ENCODE measurements around the gene PERP.

PERP gene

DNA sequence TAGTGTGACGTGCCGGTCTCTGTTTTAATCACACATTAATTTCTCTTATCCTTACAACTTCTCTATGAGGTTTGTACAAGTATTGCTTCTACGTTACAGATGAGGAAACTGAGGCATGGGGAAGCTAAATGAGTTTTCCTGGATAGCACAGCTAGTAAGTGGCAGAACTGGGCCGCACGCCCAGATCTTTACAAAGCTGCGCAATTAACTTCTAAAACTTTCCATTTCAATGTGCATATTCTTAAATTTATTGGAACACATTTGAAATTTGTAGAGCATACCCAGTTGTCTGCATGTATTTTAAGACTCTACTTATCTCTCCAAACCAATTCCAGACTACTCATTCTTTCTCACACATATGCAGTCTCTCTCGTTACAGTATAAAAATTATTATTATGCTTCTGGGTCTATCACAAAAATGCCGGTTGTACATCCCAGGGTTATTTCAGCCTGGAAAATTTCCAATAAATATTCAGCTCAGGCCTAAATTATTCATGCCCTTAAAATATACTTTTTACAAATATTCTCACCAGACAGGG, 10.2 kb upstream of the PERP start:
- Histone ChIP-seq H3K4me3 (ENCODE audit: low read depth in 1 of 5, low read length in 5 of 5) (no peak overlapping the region), H3K27me3 (ENCODE audit: control insufficient read depth in 5 of 5, insufficient read depth in 4 of 5, low read length in 5 of 5) (peaks cover 0 to 8% (median 0%) of the 10 kb centered on the region in 5 donors), H3K27ac (ENCODE audit: low read depth, low read length) (no peak overlapping the region), H3K9me3 (ENCODE audit: control insufficient read depth in 5 of 5, low read length in 5 of 5) (no peaks in the 10 kb centered on the region), H3K36me3 (ENCODE audit: control insufficient read depth in 5 of 5, insufficient read depth in 5 of 5, low read length in 5 of 5) (no peaks in the 10 kb centered on the region), H3K4me1 (ENCODE audit: control insufficient read depth in 5 of 5, insufficient read depth in 5 of 5, low read length in 5 of 5) (peaks cover 0 to 22% (median 17%) of the 10 kb centered on the region in 5 donors), H3K9ac (ENCODE audit: low read length in 5 of 5) (no peak overlapping the region)

DNA sequence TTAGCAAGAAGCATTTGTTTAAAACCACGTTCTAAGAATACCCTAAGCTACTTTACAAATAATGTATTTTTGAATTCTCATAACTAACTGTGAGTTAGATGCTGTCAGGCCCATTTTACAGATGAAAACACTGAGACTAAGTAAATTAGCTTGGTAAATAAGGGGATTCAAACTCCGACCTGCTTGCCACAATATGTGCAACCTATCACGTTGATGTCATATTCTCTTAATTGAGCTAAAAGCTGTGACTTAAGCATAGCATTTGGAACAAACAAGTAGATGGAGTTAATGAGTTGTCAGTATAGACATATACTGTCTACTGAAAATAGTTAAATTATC, 9.4 kb upstream of the PERP start:
- Histone ChIP-seq H3K9ac (ENCODE audit: low read length in 5 of 5) (no peak overlapping the region), H3K9me3 (ENCODE audit: control insufficient read depth in 5 of 5, low read length in 5 of 5) (no peaks in the 10 kb centered on the region), H3K27me3 (ENCODE audit: control insufficient read depth in 5 of 5, insufficient read depth in 4 of 5, low read length in 5 of 5) (peaks cover 0 to 8% (median 0%) of the 10 kb centered on the region in 5 donors), H3K36me3 (ENCODE audit: control insufficient read depth in 5 of 5, insufficient read depth in 5 of 5, low read length in 5 of 5) (no peaks in the 10 kb centered on the region), H3K4me1 (ENCODE audit: control insufficient read depth in 5 of 5, insufficient read depth in 5 of 5, low read length in 5 of 5) (peaks cover 0 to 22% (median 13%) of the 10 kb centered on the region in 5 donors), H3K27ac (ENCODE audit: low read depth, low read length) (no peak overlapping the region), H3K4me3 (ENCODE audit: low read depth in 1 of 5, low read length in 5 of 5) (no peak overlapping the region)

GRCh38 chr6:138115877-138116660, 8.8 kb upstream of the PERP start:
- H3K9ac ChIP-seq (ENCODE audit: low read length in 5 of 5), result no peak overlapping the region
- no peak overlapping the region for H3K4me3 ChIP-seq (ENCODE audit: low read depth in 1 of 5, low read length in 5 of 5)
- H3K9me3 ChIP-seq (ENCODE audit: control insufficient read depth in 5 of 5, low read length in 5 of 5), result no peaks in the 10 kb centered on the region
- no peaks in the 10 kb centered on the region for H3K36me3 ChIP-seq (ENCODE audit: control insufficient read depth in 5 of 5, insufficient read depth in 5 of 5, low read length in 5 of 5)
- H3K27ac ChIP-seq (ENCODE audit: low read depth, low read length), result peak overlapping the region; percentile 20
- H3K27me3 ChIP-seq (ENCODE audit: control insufficient read depth in 5 of 5, insufficient read depth in 4 of 5, low read length in 5 of 5), result peaks cover 0 to 8% (median 0%) of the 10 kb centered on the region in 5 donors
- peaks cover 0 to 18% (median 11%) of the 10 kb centered on the region in 5 donors for H3K4me1 ChIP-seq (ENCODE audit: control insufficient read depth in 5 of 5, insufficient read depth in 5 of 5, low read length in 5 of 5)

GRCh38 chr6:138115201-138115600, 8.0 kb upstream of the PERP start:
- no peak overlapping the region for H3K9ac ChIP-seq (ENCODE audit: low read length in 5 of 5)
- H3K27ac ChIP-seq (ENCODE audit: low read depth, low read length), result no peak overlapping the region
- H3K27me3 ChIP-seq (ENCODE audit: control insufficient read depth in 5 of 5, insufficient read depth in 4 of 5, low read length in 5 of 5), result peaks cover 0 to 8% (median 0%) of the 10 kb centered on the region in 5 donors
- no peaks in the 10 kb centered on the region for H3K9me3 ChIP-seq (ENCODE audit: control insufficient read depth in 5 of 5, low read length in 5 of 5)
- H3K36me3 ChIP-seq (ENCODE audit: control insufficient read depth in 5 of 5, insufficient read depth in 5 of 5, low read length in 5 of 5), result no peaks in the 10 kb centered on the region
- H3K4me3 ChIP-seq (ENCODE audit: low read depth in 1 of 5, low read length in 5 of 5), result no peak overlapping the region
- H3K4me1 ChIP-seq (ENCODE audit: control insufficient read depth in 5 of 5, insufficient read depth in 5 of 5, low read length in 5 of 5), result peaks cover 0 to 16% (median 11%) of the 10 kb centered on the region in 5 donors

- Histone ChIP-seq H3K9me3 (ENCODE audit: control insufficient read depth in 5 of 5, low read length in 5 of 5) (no peaks in the 10 kb centered on the region), H3K9ac (ENCODE audit: low read length in 5 of 5) (no peak overlapping the region), H3K27me3 (ENCODE audit: control insufficient read depth in 5 of 5, insufficient read depth in 4 of 5, low read length in 5 of 5) (peaks cover 0 to 8% (median 0%) of the 10 kb centered on the region in 5 donors), H3K36me3 (ENCODE audit: control insufficient read depth in 5 of 5, insufficient read depth in 5 of 5, low read length in 5 of 5) (no peaks in the 10 kb centered on the region), H3K4me3 (ENCODE audit: low read depth in 1 of 5, low read length in 5 of 5) (no peak overlapping the region), H3K27ac (ENCODE audit: low read depth, low read length) (no peak overlapping the region), H3K4me1 (ENCODE audit: control insufficient read depth in 5 of 5, insufficient read depth in 5 of 5, low read length in 5 of 5) (peaks cover 0 to 16% (median 11%) of the 10 kb centered on the region in 5 donors)
Observed at GRCh38 chr6:138113588-138114210, 6.5 kb upstream of the PERP start.

DNA sequence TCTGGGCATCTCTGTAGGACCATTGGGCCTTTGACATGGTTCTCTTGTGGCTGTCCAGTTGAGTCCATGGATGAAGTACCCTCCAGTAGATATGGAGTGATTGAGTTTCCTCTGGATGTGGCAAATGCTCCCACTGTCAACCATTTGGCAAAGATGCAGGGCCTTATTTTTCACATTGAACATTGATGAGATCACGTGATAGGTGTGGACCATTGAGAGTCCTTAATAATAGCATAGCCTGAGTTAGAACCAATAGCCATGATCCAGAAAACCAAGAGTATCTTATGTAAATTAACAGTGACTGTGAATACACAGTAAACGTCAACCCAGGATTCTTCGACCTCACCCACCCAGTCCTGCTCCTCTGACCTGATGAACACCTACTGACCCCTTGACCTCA, 3.0 kb upstream of the PERP start:
- Histone ChIP-seq H3K36me3 (ENCODE audit: control insufficient read depth in 5 of 5, insufficient read depth in 5 of 5, low read length in 5 of 5) (no peaks in the 10 kb centered on the region), H3K4me1 (ENCODE audit: control insufficient read depth in 5 of 5, insufficient read depth in 5 of 5, low read length in 5 of 5) (peaks cover 0 to 21% (median 16%) of the 10 kb centered on the region in 5 donors), H3K27ac (ENCODE audit: low read depth, low read length) (no peak overlapping the region), H3K27me3 (ENCODE audit: control insufficient read depth in 5 of 5, insufficient read depth in 4 of 5, low read length in 5 of 5) (peaks cover 0 to 16% (median 2%) of the 10 kb centered on the region in 5 donors), H3K9me3 (ENCODE audit: control insufficient read depth in 5 of 5, low read length in 5 of 5) (no peaks in the 10 kb centered on the region), H3K9ac (ENCODE audit: low read length in 5 of 5) (no peak overlapping the region), H3K4me3 (ENCODE audit: low read depth in 1 of 5, low read length in 5 of 5) (no peak overlapping the region)

DNA sequence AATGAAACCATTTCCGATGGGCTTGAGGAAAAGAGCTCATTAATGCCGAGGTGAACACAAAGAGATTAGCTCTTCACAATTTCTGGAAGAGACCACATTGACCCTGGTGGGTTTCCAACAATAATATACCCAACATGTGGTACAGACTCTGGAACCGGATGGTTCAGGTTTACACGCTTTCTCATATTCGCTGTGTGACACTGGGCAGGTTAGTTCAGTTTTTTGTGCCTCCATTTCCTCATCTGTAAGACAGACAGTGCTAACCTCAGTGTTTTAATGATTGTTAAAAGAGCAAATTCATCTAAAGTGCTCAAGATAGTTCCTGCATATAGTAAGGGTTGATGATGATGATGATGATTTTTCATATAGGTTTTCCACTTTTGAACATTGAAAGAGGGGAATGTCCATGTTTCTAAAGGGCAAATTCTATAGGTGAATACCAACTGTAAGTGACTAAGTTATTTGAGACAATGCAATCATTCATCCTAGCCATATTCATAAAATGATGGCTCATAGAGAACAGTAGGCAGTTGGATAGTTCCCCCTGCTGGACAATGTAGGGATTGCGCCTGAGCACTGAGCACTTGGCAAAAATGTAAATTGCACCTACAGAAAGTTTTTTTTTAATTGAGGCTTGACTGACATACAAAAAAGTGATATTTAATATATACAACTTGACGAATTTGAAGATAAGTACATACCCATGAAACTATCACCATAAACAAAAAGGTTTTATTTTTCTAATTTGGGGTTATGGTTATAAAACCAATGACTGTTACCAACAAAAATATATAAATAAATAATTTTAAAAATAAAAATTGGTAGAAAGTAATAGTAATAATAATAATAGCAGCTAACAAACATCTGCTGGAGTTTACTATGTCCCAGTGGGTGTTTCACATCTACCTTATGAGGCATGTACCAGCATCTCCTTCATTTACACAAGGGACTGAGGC, 2.1 kb upstream of the PERP start:
- peaks cover 0 to 21% (median 16%) of the 10 kb centered on the region in 5 donors for H3K4me1 ChIP-seq (ENCODE audit: control insufficient read depth in 5 of 5, insufficient read depth in 5 of 5, low read length in 5 of 5)
- H3K27me3 ChIP-seq (ENCODE audit: control insufficient read depth in 5 of 5, insufficient read depth in 4 of 5, low read length in 5 of 5), result peaks cover 0 to 18% (median 4%) of the 10 kb centered on the region in 5 donors
- H3K4me3 ChIP-seq (ENCODE audit: low read depth in 1 of 5, low read length in 5 of 5), result no peak overlapping the region
- H3K9me3 ChIP-seq (ENCODE audit: control insufficient read depth in 5 of 5, low read length in 5 of 5), result no peaks in the 10 kb centered on the region
- H3K36me3 ChIP-seq (ENCODE audit: control insufficient read depth in 5 of 5, insufficient read depth in 5 of 5, low read length in 5 of 5), result no peaks in the 10 kb centered on the region
- no peak overlapping the region for H3K9ac ChIP-seq (ENCODE audit: low read length in 5 of 5)
- no peak overlapping the region for H3K27ac ChIP-seq (ENCODE audit: low read depth, low read length)

DNA sequence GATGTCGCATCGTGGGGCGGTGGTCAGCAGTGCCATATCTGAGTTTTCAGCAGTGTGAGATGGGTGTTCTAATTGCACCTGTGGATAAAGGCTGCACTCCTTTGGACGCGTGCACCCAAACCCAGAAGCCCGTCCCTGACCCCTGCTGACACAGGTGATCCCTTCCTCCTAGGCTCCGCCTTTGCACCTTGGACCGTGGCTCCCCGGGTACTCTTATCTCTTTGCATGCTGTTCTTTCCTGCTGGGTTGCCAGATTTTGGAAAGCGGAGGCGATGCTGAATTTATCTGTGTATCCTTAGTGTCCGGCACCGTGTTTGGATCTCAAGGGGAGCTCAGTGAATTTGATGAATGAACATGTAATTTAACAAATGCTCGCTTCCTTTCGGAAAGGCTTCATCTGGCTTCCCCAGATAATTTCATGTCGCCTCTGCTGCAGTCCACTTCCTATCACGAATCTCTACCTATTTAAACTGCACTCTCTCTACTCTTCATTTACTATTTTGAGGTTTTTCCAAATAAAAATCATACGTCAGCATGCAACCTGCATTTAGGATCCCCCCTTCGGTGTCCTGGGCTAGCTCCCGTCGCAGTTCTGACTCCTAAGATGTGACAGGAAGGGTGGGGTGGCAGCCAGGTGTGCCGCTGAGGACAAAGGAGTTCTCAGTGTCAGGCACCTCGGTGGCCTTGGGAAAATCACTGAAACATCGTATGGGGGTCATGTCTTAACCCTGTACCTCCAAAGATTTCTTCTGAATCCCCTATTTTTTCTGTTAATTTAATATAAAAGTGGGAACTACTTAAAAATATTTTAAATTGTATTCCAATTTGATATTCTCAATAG, 753 bp upstream of the PERP start:
- H3K4me3 ChIP-seq (ENCODE audit: low read depth in 1 of 5, low read length in 5 of 5), result peak overlapping the region; percentile 66 to 89 (median 74)
- no peak overlapping the region for H3K27ac ChIP-seq (ENCODE audit: low read depth, low read length)
- H3K4me1 ChIP-seq (ENCODE audit: control insufficient read depth in 5 of 5, insufficient read depth in 5 of 5, low read length in 5 of 5), result peaks cover 0 to 21% (median 16%) of the 10 kb centered on the region in 5 donors
- peak overlapping the region in 2 of 5 donors; percentile 72 to 81 for H3K9ac ChIP-seq (ENCODE audit: low read length in 5 of 5)
- no peaks in the 10 kb centered on the region for H3K36me3 ChIP-seq (ENCODE audit: control insufficient read depth in 5 of 5, insufficient read depth in 5 of 5, low read length in 5 of 5)
- peaks cover 0 to 14% (median 4%) of the 10 kb centered on the region in 5 donors for H3K27me3 ChIP-seq (ENCODE audit: control insufficient read depth in 5 of 5, insufficient read depth in 4 of 5, low read length in 5 of 5)
- H3K9me3 ChIP-seq (ENCODE audit: control insufficient read depth in 5 of 5, low read length in 5 of 5), result no peaks in the 10 kb centered on the region

- H3K36me3 ChIP-seq (ENCODE audit: control insufficient read depth in 5 of 5, insufficient read depth in 5 of 5, low read length in 5 of 5), result no peaks in the 10 kb centered on the region
- peaks cover 0 to 21% (median 16%) of the 10 kb centered on the region in 5 donors for H3K4me1 ChIP-seq (ENCODE audit: control insufficient read depth in 5 of 5, insufficient read depth in 5 of 5, low read length in 5 of 5)
- H3K9me3 ChIP-seq (ENCODE audit: control insufficient read depth in 5 of 5, low read length in 5 of 5), result no peaks in the 10 kb centered on the region
- peak overlapping the region; percentile 46 to 88 (median 71) for H3K4me3 ChIP-seq (ENCODE audit: low read depth in 1 of 5, low read length in 5 of 5)
- no peak overlapping the region for H3K27ac ChIP-seq (ENCODE audit: low read depth, low read length)
- H3K27me3 ChIP-seq (ENCODE audit: control insufficient read depth in 5 of 5, insufficient read depth in 4 of 5, low read length in 5 of 5), result peaks cover 0 to 14% (median 4%) of the 10 kb centered on the region in 5 donors
- peak overlapping the region in 3 of 5 donors; percentile 63 to 81 (median 72) for H3K9ac ChIP-seq (ENCODE audit: low read length in 5 of 5)
Observed at GRCh38 chr6:138106665-138107077, 548 bp downstream of the PERP start.

Measured in subcutaneous abdominal adipose tissue (tissue), 5 donors.